ENCODE measurements around the gene RUFY1.
"Not testable (repeated sequence)": the region's sequence is repeated elsewhere in the genome, so short reads cannot be mapped to it uniquely, and the experiment has no call there.

Gene RUFY1

GRCh38 chr5:179550511-179551342 is at the start of gene RUFY1:
Gene RUFY1 (plus strand): TSS chr5:179550554. CDS start chr5:179550570, 16 bp downstream.
- peak; percentile 92 for DNase-seq

- DNase-seq, result not testable (repeated sequence)
These were observed 48.4 kb upstream of the RUFY1 start for GRCh38 chr5:179501997-179502396.

- DNase-seq, result not testable (repeated sequence)
These were observed 47.9 kb upstream of the RUFY1 start for GRCh38 chr5:179502420-179502819.

GRCh38 chr5:179504191-179504590 is 46.2 kb upstream of the RUFY1 start:
- no peak for DNase-seq

GRCh38 chr5:179504600-179505396 is 45.6 kb upstream of the RUFY1 start:
- no peak for DNase-seq

- DNase-seq, result no peak
These were observed 44.6 kb upstream of the RUFY1 start for GRCh38 chr5:179505636-179506261.

- no peak for DNase-seq
These were observed 41.1 kb upstream of the RUFY1 start for GRCh38 chr5:179509239-179509638.

- DNase-seq, result no peak
These were observed 40.5 kb upstream of the RUFY1 start for GRCh38 chr5:179509845-179510244.

GRCh38 chr5:179512452-179513000 is 37.8 kb upstream of the RUFY1 start:
- no peak for DNase-seq

GRCh38 chr5:179515501-179515900 is 34.9 kb upstream of the RUFY1 start:
- DNase-seq, result not testable (repeated sequence)

- DNase-seq, result no peak
These were observed 34.1 kb upstream of the RUFY1 start for GRCh38 chr5:179516221-179516620.

GRCh38 chr5:179517746-179518145 is 32.6 kb upstream of the RUFY1 start:
- DNase-seq, result not testable (repeated sequence)

GRCh38 chr5:179518369-179518768 is 32.0 kb upstream of the RUFY1 start:
- DNase-seq, result not testable (repeated sequence)

GRCh38 chr5:179519416-179520070 is 30.8 kb upstream of the RUFY1 start:
- DNase-seq, result not testable (repeated sequence)

GRCh38 chr5:179522107-179522506 is 28.2 kb upstream of the RUFY1 start:
- DNase-seq, result not testable (repeated sequence)

- DNase-seq, result no peak
These were observed 23.4 kb upstream of the RUFY1 start for GRCh38 chr5:179526978-179527377.

GRCh38 chr5:179530069-179530998 is 20.0 kb upstream of the RUFY1 start:
- peak; percentile 69 for DNase-seq

- no peak for DNase-seq
These were observed 17.3 kb upstream of the RUFY1 start for GRCh38 chr5:179533024-179533423.

GRCh38 chr5:179533907-179534306 is 16.4 kb upstream of the RUFY1 start:
- DNase-seq, result no peak

GRCh38 chr5:179534431-179534830 is 15.9 kb upstream of the RUFY1 start:
- DNase-seq, result no peak

GRCh38 chr5:179536676-179537075 is 13.7 kb upstream of the RUFY1 start:
- DNase-seq, result no peak

Measured in right forelimb (tissue), 1 donor.